ENCODE measurements around the gene TMC8. TPM values are rescaled to one million over a fixed set of nuclear protein-coding genes. Genes with fewer than 3 reads are reported as not detected.
A peak's percentile ranks its signal among the peaks of the same experiment; 100 is the strongest.

TMC8 gene
- total RNA-seq, 4 donors from 2014 or later, result 1.7 to 12.0 (median 3.0) TPM

DNA sequence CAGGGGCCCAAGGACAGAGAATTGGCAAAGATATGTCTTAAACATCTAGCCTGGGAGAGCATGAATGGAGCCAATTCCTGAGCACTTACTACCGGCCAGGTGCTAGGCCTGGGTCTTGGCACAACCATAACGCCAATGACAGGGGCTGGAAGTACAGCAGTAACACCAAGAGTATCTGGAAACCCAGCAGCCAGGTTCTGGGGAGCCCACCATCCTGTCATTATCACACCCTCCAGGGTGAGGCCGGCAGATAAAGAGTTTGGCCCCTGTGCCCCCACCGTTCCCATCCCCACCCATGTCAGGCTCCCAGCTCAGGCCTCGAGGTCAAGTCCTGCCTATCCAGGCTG lies 508 bp upstream of the TMC8 start:
- Histone ChIP-seq H3K9me3 (no peaks in the 10 kb centered on the region), H3K36me3 (peaks cover 0 to 9% of the 10 kb centered on the region in 2 donors), H3K4me3 (no peak overlapping the region), H3K4me1 (peaks cover 0 to 76% (median 34%) of the 10 kb centered on the region in 3 donors), H3K27me3 (peaks cover 70% of the 10 kb centered on the region), H3K27ac (peak overlapping the region in 2 of 4 donors; percentile 55 to 81)
- ATAC-seq, result no peak
- no CpG with 5 or more reads among the region's 5 CpGs for WGBS, 2 donors (ENCODE audit: low coverage in 1 of 2)
- TF ChIP-seq POLR2AphosphoS5 (IDR thresholded peaks at IDR 0.05) (no peak), EP300 (IDR thresholded peaks at IDR 0.05) (no peak), CTCF (IDR thresholded peaks at IDR 0.05) (no peak)

DNA sequence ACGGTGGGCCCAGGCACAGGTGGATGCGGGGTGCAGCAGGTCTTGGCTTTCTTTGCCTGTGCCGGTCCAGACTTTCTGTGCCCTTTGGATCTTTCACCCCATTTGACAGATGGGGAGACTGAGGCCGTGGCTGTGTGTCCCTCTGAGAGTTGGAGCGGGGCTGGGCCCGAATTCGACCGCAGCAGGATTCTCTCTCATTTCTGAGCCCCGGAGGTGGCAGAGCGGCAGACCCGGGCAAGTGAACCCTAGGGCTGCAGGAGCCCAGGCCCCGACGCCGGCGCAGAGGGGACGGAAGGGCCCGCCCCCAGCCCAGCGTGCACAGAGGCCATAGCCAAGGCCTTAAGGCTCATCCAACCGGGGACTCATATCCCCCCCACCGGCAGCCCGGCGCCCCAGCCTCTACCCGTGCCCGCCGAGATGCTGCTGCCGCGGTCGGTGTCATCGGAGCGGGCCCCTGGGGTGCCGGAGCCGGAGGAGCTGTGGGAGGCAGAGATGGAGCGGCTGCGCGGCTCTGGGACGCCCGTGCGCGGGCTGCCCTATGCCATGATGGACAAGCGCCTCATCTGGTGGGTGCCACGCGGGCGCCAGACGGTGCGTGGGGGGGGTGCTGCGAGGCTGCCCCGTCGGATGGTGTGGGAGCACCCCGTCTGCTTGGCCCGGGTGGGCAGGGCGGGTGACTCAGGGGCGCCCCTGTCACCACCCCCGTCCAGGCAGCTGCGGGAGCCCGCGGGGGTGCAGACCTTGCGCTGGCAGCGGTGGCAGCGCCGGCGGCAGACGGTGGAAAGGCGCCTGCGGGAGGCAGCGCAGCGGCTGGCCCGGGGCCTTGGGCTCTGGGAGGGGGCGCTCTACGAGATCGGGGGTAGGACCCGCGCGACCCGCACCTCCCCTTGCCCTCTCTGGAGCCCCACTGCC lies 857 bp downstream of the TMC8 start:
- no peaks in the 10 kb centered on the region for H3K36me3 ChIP-seq
- 0% methylated on average over 2 of the region's 74 CpGs; no CpG with 5 or more reads in 1 of the 2 donors for WGBS, 2 donors (ENCODE audit: low coverage in 1 of 2)
- H3K27me3 ChIP-seq, result peaks cover 70% of the 10 kb centered on the region
- no peaks in the 10 kb centered on the region for H3K9me3 ChIP-seq
- TF ChIP-seq EP300 (IDR thresholded peaks at IDR 0.05) (no peak), POLR2AphosphoS5 (IDR thresholded peaks at IDR 0.05) (no peak)
- peak overlapping the region in 1 of 2 donors; percentile 39 for H3K4me3 ChIP-seq
- H3K4me1 ChIP-seq, result peaks cover 0 to 62% (median 26%) of the 10 kb centered on the region in 3 donors
- ATAC-seq, result no peak
- H3K27ac ChIP-seq, result peak overlapping the region in 1 of 4 donors; percentile 81

- Histone ChIP-seq H3K27me3 (peaks cover 65% of the 10 kb centered on the region), H3K4me3 (peak overlapping the region in 1 of 2 donors; percentile 39), H3K36me3 (no peaks in the 10 kb centered on the region), H3K4me1 (peaks cover 0 to 55% (median 23%) of the 10 kb centered on the region in 3 donors), H3K9me3 (no peaks in the 10 kb centered on the region), H3K27ac (peak overlapping the region in 1 of 4 donors; percentile 17)
- no peak for TF ChIP-seq EP300 (IDR thresholded peaks at IDR 0.05)
- no peak for TF ChIP-seq POLR2AphosphoS5 (IDR thresholded peaks at IDR 0.05)
- TF ChIP-seq CTCF (IDR thresholded peaks at IDR 0.05), result no peak
- TF ChIP-seq POLR2A (IDR thresholded peaks at IDR 0.05), result no peak
- 93% methylated on average over 5 of the region's 38 CpGs; no CpG with 5 or more reads in 1 of the 2 donors for WGBS, 2 donors (ENCODE audit: low coverage in 1 of 2)
- no peak for ATAC-seq
Measured at GRCh38 chr17:78132084-78132676, 1.6 kb downstream of the TMC8 start.

DNA sequence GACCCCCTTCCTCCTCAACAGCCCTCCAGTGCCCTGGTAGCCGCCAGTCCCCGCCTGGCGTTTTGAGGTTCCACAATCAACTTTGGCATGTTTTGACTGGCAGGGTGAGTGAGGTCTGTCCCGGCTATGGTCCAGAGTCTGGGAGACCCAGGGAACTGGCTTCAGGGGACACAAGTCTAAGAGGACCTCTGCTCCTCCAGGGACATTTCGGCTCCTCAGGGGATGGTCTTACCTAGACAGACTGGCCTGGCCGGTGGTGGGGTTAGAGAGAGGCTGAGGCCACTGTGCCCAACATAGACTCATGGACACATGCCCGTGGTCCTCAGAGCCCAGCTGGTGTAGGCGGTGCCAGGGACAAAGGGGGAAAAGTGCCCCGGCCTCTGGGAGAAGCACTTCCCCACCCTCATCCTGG lies 2.2 kb downstream of the TMC8 start:
- Histone ChIP-seq H3K27me3 (peaks cover 59% of the 10 kb centered on the region), H3K4me1 (peaks cover 0 to 49% (median 23%) of the 10 kb centered on the region in 3 donors), H3K4me3 (peak overlapping the region in 1 of 2 donors; percentile 39), H3K27ac (no peak overlapping the region), H3K36me3 (no peaks in the 10 kb centered on the region), H3K9me3 (no peaks in the 10 kb centered on the region)
- no CpG with 5 or more reads among the region's 9 CpGs for WGBS, 2 donors (ENCODE audit: low coverage in 1 of 2)
- ATAC-seq, result no peak
- TF ChIP-seq CTCF (IDR thresholded peaks at IDR 0.05) (no peak), POLR2A (IDR thresholded peaks at IDR 0.05) (no peak), EP300 (IDR thresholded peaks at IDR 0.05) (no peak), POLR2AphosphoS5 (IDR thresholded peaks at IDR 0.05) (no peak)

- Histone ChIP-seq H3K27ac (no peak overlapping the region), H3K4me1 (peaks cover 0 to 43% (median 17%) of the 10 kb centered on the region in 3 donors), H3K27me3 (peaks cover 53% of the 10 kb centered on the region), H3K4me3 (no peak overlapping the region), H3K9me3 (no peaks in the 10 kb centered on the region), H3K36me3 (no peaks in the 10 kb centered on the region)
- 95% methylated on average over 11 of the region's 30 CpGs; no CpG with 5 or more reads in 1 of the 2 donors for WGBS, 2 donors (ENCODE audit: low coverage in 1 of 2)
- TF ChIP-seq CTCF (IDR thresholded peaks at IDR 0.05), result no peak
- no peak for TF ChIP-seq POLR2AphosphoS5 (IDR thresholded peaks at IDR 0.05)
- TF ChIP-seq POLR2A (IDR thresholded peaks at IDR 0.05), result no peak
- TF ChIP-seq EP300 (IDR thresholded peaks at IDR 0.05), result no peak
- no peak for ATAC-seq
Measured at GRCh38 chr17:78133179-78133951, 2.8 kb downstream of the TMC8 start.
